ENCODE measurements around the gene SLC38A6. TPM values are rescaled to one million over a fixed set of nuclear protein-coding genes. Genes with fewer than 3 reads are reported as not detected.

Gene SLC38A6
- total RNA-seq, 3 donors from 2014 or later (not counting 1 experiment from before 2014, with no cell fraction given), result 7.1 to 11.0 (median 8.8) TPM

DNA sequence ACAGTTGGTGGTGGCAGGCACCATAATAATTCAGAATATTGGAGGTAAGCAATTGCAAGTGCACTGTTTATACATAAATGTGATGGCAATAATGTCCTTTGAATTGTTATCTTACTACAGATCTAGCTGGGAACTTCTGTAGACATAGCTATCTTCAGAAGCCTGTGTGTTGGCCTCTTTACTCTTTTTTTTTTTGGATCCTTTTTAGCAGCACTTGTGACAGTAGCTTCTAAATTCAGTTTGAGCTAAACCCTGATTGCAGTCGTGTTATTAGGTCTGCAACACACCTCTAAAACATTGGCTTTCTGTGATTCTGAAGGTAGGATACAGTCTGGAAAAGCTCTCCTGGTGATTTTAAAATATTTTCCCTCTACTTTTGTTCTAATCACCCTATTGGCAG is 38.5 kb downstream of the SLC38A6 start:
- Histone ChIP-seq H3K4me3 (ENCODE audit: low read length) (no peak overlapping the region), H3K9me3 (ENCODE audit: control insufficient read depth, insufficient read depth, low read length) (no peaks in the 10 kb centered on the region), H3K27me3 (ENCODE audit: control insufficient read depth, insufficient read depth, low read length) (no peaks in the 10 kb centered on the region), H3K36me3 (ENCODE audit: control insufficient read depth, insufficient read depth, low read length) (no peaks in the 10 kb centered on the region), H3K4me1 (ENCODE audit: control insufficient read depth, insufficient read depth, low read length) (no peaks in the 10 kb centered on the region), H3K27ac (ENCODE audit: low read length) (no peak overlapping the region)
- Mint-ChIP-seq H3K36me3 (no peaks in the 10 kb centered on the region), H3K9me3 (no peaks in the 10 kb centered on the region), H3K27ac (no peak overlapping the region), H3K4me1 (no peaks in the 10 kb centered on the region), H3K4me3 (no peak overlapping the region), H3K27me3 (ENCODE audit: low read depth in 2 of 2) (no peaks in the 10 kb centered on the region)
- intact Hi-C loops (cut with micrococcal nuclease), result no loop called here
- DNase-seq (no peak), ATAC-seq (no peak)
- no CpG with 5 or more reads among the region's 1 CpG for WGBS (ENCODE audit: insufficient coverage)
- TF ChIP-seq, protein P1, sequence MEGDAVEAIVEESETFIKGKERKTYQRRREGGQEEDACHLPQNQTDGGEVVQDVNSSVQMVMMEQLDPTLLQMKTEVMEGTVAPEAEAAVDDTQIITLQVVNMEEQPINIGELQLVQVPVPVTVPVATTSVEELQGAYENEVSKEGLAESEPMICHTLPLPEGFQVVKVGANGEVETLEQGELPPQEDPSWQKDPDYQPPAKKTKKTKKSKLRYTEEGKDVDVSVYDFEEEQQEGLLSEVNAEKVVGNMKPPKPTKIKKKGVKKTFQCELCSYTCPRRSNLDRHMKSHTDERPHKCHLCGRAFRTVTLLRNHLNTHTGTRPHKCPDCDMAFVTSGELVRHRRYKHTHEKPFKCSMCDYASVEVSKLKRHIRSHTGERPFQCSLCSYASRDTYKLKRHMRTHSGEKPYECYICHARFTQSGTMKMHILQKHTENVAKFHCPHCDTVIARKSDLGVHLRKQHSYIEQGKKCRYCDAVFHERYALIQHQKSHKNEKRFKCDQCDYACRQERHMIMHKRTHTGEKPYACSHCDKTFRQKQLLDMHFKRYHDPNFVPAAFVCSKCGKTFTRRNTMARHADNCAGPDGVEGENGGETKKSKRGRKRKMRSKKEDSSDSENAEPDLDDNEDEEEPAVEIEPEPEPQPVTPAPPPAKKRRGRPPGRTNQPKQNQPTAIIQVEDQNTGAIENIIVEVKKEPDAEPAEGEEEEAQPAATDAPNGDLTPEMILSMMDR (IDR thresholded peaks at IDR 0.05), result no peak

DNA sequence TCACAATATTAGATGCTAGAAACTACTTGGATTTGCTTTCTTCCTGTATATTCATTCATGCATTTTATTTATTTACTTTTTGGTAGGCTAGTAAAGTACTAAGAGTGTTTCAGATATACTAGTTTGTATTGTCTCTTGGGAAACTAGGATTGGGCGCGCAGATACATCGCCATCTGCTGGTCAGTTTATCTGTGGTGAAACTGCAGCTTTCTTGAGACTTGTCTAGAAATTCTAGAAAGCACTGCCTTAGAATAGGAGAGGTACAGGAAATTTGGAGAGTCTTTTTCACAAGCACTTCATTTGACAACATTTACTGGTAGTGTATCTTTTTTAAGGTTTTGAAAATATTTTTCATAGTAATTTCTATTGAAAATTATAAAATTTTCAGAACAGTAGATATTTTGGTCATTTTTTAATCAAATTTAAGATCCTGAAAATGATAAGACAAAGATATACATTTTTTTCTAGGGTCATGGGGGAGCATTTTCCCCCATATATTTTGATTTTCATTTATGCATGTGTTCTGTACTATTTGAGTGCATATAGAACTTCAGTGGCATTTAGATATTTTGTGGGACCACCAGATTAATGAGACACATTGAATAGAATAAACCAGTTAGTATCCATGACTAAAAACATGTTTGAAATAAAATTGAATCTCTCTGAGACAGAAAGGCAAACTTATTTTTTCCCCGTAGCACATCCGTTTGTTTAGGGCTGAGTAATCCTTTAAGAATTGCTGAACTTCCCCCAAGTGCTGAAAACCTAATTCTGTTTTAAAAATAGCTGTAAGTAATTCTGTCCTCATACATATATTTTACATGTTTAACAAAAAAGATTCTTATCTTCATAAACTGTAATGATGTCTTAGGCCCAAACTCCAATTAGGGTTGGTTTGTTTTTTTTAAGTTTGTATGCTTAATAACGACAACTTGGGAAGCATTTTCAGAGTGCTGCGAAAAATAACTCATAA is 44.5 kb downstream of the SLC38A6 start:
- Mint-ChIP-seq H3K27me3 (ENCODE audit: low read depth in 2 of 2) (no peaks in the 10 kb centered on the region), H3K9me3 (no peaks in the 10 kb centered on the region), H3K27ac (no peak overlapping the region), H3K4me3 (no peak overlapping the region), H3K4me1 (no peaks in the 10 kb centered on the region), H3K36me3 (no peaks in the 10 kb centered on the region)
- intact Hi-C loops (cut with micrococcal nuclease), result loop anchor here (1.0 kb wide), 3 partner anchors 227 to 675 kb away; no protein-coding TSS in a partner anchor
- DNase-seq, result peak; percentile 19 to 77
- TF ChIP-seq, protein P1 (IDR thresholded peaks at IDR 0.05), result peak; percentile 97
- no peak overlapping the region for H3K27ac ChIP-seq (ENCODE audit: low read length)
- no peaks in the 10 kb centered on the region for H3K27me3 ChIP-seq (ENCODE audit: control insufficient read depth, insufficient read depth, low read length)
- 69% methylated on average over 7 of the region's 7 CpGs for WGBS (ENCODE audit: insufficient coverage)
- no peaks in the 10 kb centered on the region for H3K9me3 ChIP-seq (ENCODE audit: control insufficient read depth, insufficient read depth, low read length)
- peak; percentile 46 to 59 (median 53) for ATAC-seq
- H3K36me3 ChIP-seq (ENCODE audit: control insufficient read depth, insufficient read depth, low read length), result no peaks in the 10 kb centered on the region
- H3K4me1 ChIP-seq (ENCODE audit: control insufficient read depth, insufficient read depth, low read length), result no peaks in the 10 kb centered on the region
- no peak overlapping the region for H3K4me3 ChIP-seq (ENCODE audit: low read length)

GRCh38 chr14:61026526-61026925 is 45.5 kb downstream of the SLC38A6 start:
- Mint-ChIP-seq H3K4me3 (no peak overlapping the region), H3K27me3 (ENCODE audit: low read depth in 2 of 2) (no peaks in the 10 kb centered on the region), H3K9me3 (no peaks in the 10 kb centered on the region), H3K36me3 (peaks cover 1% of the 10 kb centered on the region), H3K27ac (no peak overlapping the region), H3K4me1 (no peaks in the 10 kb centered on the region)
- DNase-seq, result no peak
- no peak overlapping the region for H3K27ac ChIP-seq (ENCODE audit: low read length)
- no peak for ATAC-seq
- no CpG with 5 or more reads among the region's 2 CpGs for WGBS (ENCODE audit: insufficient coverage)
- H3K9me3 ChIP-seq (ENCODE audit: control insufficient read depth, insufficient read depth, low read length), result no peaks in the 10 kb centered on the region
- intact Hi-C loops (cut with micrococcal nuclease), result no loop called here
- TF ChIP-seq, protein P1 (IDR thresholded peaks at IDR 0.05), result no peak
- no peak overlapping the region for H3K4me3 ChIP-seq (ENCODE audit: low read length)
- H3K27me3 ChIP-seq (ENCODE audit: control insufficient read depth, insufficient read depth, low read length), result no peaks in the 10 kb centered on the region
- H3K36me3 ChIP-seq (ENCODE audit: control insufficient read depth, insufficient read depth, low read length), result no peaks in the 10 kb centered on the region
- no peaks in the 10 kb centered on the region for H3K4me1 ChIP-seq (ENCODE audit: control insufficient read depth, insufficient read depth, low read length)
